Measurements from ENCODE around the gene WDR93.

- TF ChIP-seq CTCF (IDR thresholded peaks at IDR 0.05) (no peak), ZFX (IDR thresholded peaks at IDR 0.05; ENCODE audit: borderline replicate concordance) (no peak)
Observed at GRCh38 chr15:89652131-89652530, 38.5 kb upstream of the WDR93 start.
